GM23338 (cell line): ENCODE results near the gene NT5DC3. TPM values are rescaled to one million over a fixed set of nuclear protein-coding genes. Genes with fewer than 3 reads are reported as not detected.

ENCODE experiments used
- ATAC-seq: fragments of 200-7000 bp; cut with Tn5 transposase; 3 replicates; pipeline ENCODE4 v1.9.1; 2020
- DNase-seq: peaks from one replicate; pipeline ENCODE4 v3.0.0-alpha.2; 2015; ENCODE audit warnings: low spot score
- H2AFZ ChIP-seq: fragments of 200-600 bp; sonication (generic); 2 replicates; pipeline ENCODE4 v1.8.0; 2016; ENCODE audit warnings: antibody characterized with exemption, mild to moderate bottlenecking, moderate library complexity
- H3F3A ChIP-seq: fragments of 200-600 bp; sonication (generic); replicated peaks from 2 replicates; pipeline ENCODE4 v1.8.0; 2017; ENCODE audit warnings: antibody characterized with exemption, mixed run types, low read depth
- H3K27ac ChIP-seq: fragments of 200-600 bp; sonication (generic); 2 replicates; pipeline ENCODE4 v1.6.1; 2016; ENCODE audit warnings: low read depth
- H3K27me3 ChIP-seq: fragments of 200-600 bp; sonication (generic); 2 replicates; pipeline ENCODE4 v1.8.0; 2016; ENCODE audit warnings: mild to moderate bottlenecking, mixed run types, moderate library complexity; ENCODE audit not compliant: insufficient read depth
- H3K36me3 ChIP-seq: fragments of 200-600 bp; sonication (generic); 2 replicates; pipeline ENCODE4 v1.8.0; 2016; ENCODE audit warnings: mild to moderate bottlenecking; ENCODE audit not compliant: insufficient read depth
- H3K4me1 ChIP-seq: fragments of 200-600 bp; sonication (generic); 2 replicates; pipeline ENCODE4 v1.8.0; 2016; ENCODE audit warnings: mild to moderate bottlenecking, moderate library complexity; ENCODE audit not compliant: insufficient read depth
- H3K4me2 ChIP-seq: fragments of 200-600 bp; sonication (generic); 2 replicates; pipeline ENCODE4 v1.7.1; 2017; ENCODE audit warnings: mixed run types
- H3K4me3 ChIP-seq: fragments of 200-600 bp; sonication (generic); 2 replicates; pipeline ENCODE4 v1.6.1; 2016; ENCODE audit warnings: mixed run types
- H3K79me2 ChIP-seq: fragments of 200-600 bp; sonication (generic); replicated peaks from 2 replicates; pipeline ENCODE4 v1.8.0; 2017; ENCODE audit warnings: mild to moderate bottlenecking; ENCODE audit not compliant: insufficient read depth
- H3K9me2 ChIP-seq: fragments of 200-600 bp; sonication (generic); 2 replicates; pipeline ENCODE4 v1.8.0; 2017; ENCODE audit not compliant: insufficient read depth
- H4K20me1 ChIP-seq: fragments of 200-600 bp; sonication (generic); replicated peaks from 2 replicates; pipeline ENCODE4 v1.8.0; 2017; ENCODE audit warnings: mild to moderate bottlenecking; ENCODE audit not compliant: insufficient read depth
- H3K27ac Mint-ChIP-seq: 2 replicates; pipeline ENCODE4 v1.8.0; 2020; ENCODE audit warnings: inconsistent platforms, mild to moderate bottlenecking, moderate library complexity, mixed read lengths
- H3K27me3 Mint-ChIP-seq: 3 replicates; pipeline ENCODE4 v1.8.0; 2022; ENCODE audit warnings: low read depth, mild to moderate bottlenecking, moderate library complexity, mixed read lengths, inconsistent platforms; ENCODE audit not compliant: insufficient read depth, poor library complexity
- H3K36me3 Mint-ChIP-seq: 3 replicates; pipeline ENCODE4 v1.8.0; 2021; ENCODE audit warnings: low read depth, mild to moderate bottlenecking, inconsistent platforms, moderate library complexity, mixed read lengths
- H3K4me1 Mint-ChIP-seq: 3 replicates; pipeline ENCODE4 v1.8.0; 2020; ENCODE audit warnings: mild to moderate bottlenecking, inconsistent platforms, mixed read lengths
- H3K4me3 Mint-ChIP-seq: 3 replicates; pipeline ENCODE4 v1.8.0; 2021; ENCODE audit warnings: moderate library complexity, mild to moderate bottlenecking, inconsistent platforms, mixed read lengths
- H3K9me3 Mint-ChIP-seq: 3 replicates; pipeline ENCODE4 v1.8.0; 2020; ENCODE audit warnings: moderate library complexity, mild to moderate bottlenecking, inconsistent platforms, mixed read lengths
- CREB1 ChIP-seq: fragments of 250-450 bp; sonication (Bioruptor Pico); IDR thresholded peaks from 2 replicates; pipeline ENCODE4 v1.5.0; 2020; ENCODE audit warnings: low read depth, mild to moderate bottlenecking, moderate library complexity
- CTCF ChIP-seq, 2 experiments: fragments of 200-600 bp in 1 of 2; sonication (generic) in 1 of 2; conservative IDR thresholded peaks; 2 replicates each; pipeline versions ENCODE4 v1.5.1 to v1.6.1; 2016 to 2017; ENCODE audit warnings: antibody characterized with exemption in 2 of 2, low read depth in 2 of 2, mild to moderate bottlenecking in 2 of 2, moderate library complexity in 1 of 2
- EZH2 ChIP-seq: fragments of 200-600 bp; sonication (generic); IDR thresholded peaks from one replicate; pipeline ENCODE4 v1.8.0; 2017; ENCODE audit warnings: antibody characterized with exemption, mild to moderate bottlenecking, low read depth; ENCODE audit not compliant: unreplicated experiment
- EZH2phosphoT487 ChIP-seq: fragments of 200-600 bp; sonication (generic); IDR thresholded peaks from one replicate; pipeline ENCODE4 v1.8.1; 2018; ENCODE audit warnings: antibody characterized with exemption; ENCODE audit not compliant: unreplicated experiment
- JUNB ChIP-seq: IDR thresholded peaks from one replicate; pipeline ENCODE4 v1.6.1; 2016; ENCODE audit warnings: antibody characterized with exemption; ENCODE audit not compliant: unreplicated experiment
- NANOG ChIP-seq: IDR thresholded peaks from 2 replicates; pipeline ENCODE4 v1.6.1; 2016; ENCODE audit warnings: antibody characterized with exemption, borderline replicate concordance
- POLR2AphosphoS5 ChIP-seq: IDR thresholded peaks from 2 replicates; pipeline ENCODE4 v1.6.1; 2016; ENCODE audit warnings: antibody characterized with exemption, low read depth
- REST ChIP-seq: IDR thresholded peaks from one replicate; pipeline ENCODE4 v1.6.1; 2018; ENCODE audit warnings: antibody characterized with exemption; ENCODE audit not compliant: unreplicated experiment
- STAT1 ChIP-seq: IDR thresholded peaks from one replicate; pipeline ENCODE4 v1.6.1; 2016; ENCODE audit warnings: antibody characterized with exemption; ENCODE audit not compliant: unreplicated experiment
- ZNF114 ChIP-seq: fragments of 250-450 bp; sonication (Bioruptor Pico); IDR thresholded peaks from 2 replicates; pipeline ENCODE4 v1.5.0; 2020; ENCODE audit warnings: mild to moderate bottlenecking, moderate library complexity
- ZNF331 ChIP-seq: fragments of 250-450 bp; sonication (Bioruptor Pico); IDR thresholded peaks from 2 replicates; pipeline ENCODE4 v1.5.0; 2020; ENCODE audit warnings: low read depth, mild to moderate bottlenecking, moderate library complexity
- polyA plus RNA-seq: library from polyadenylated mRNA; unstranded; fragments of >200 nt; fragmentation: Nextera tagmentation; extraction: Ambion mirVana; gene quantifications from 2 replicates; pipeline ENCODE4 v1.2.1, GENCODE V29; 2016
- total RNA-seq: library from RNA; depleted of rRNA; stranded (reverse); fragments of >200 nt; shearing (Covaris generic); gene quantifications from 2 replicates; pipeline ENCODE4 v1.2.3, GENCODE V29; 2014
- TF ChIP-seq, protein P1 (sequence below): IDR thresholded peaks from 2 replicates; pipeline ENCODE4 v1.6.1; 2016; ENCODE audit warnings: antibody characterized with exemption

NT5DC3 gene
- total and polyA plus RNA-seq, 2 experiments from 2014 or later = 2.2 to 12.5 TPM

DNA sequence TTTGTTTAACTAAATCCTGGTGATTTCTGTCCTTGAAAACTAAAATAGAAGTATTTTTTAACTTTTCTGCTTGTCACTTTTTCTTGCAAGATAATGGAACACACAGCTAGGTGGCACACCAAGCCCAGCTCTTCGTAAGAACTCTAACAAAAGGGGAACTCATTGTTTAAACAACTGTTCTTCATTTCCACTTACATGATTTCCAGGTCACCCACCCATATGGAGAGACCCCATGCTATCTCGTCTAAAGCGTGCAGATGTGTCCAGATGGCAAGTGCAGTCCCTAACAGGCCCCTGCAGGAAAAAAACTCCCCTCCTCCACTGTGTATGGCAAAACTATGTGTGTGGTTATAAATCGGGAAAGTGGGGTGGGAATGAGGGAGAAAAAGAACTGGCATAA, 43.3 kb upstream of the NT5DC3 start:
- H3K36me3 ChIP-seq = no peaks in the 10 kb centered on the region
- H3K27me3 Mint-ChIP-seq = peaks cover 3% of the 10 kb centered on the region
- no peak overlapping the region for H3K4me3 Mint-ChIP-seq
- no peaks in the 10 kb centered on the region for H4K20me1 ChIP-seq
- peaks cover 2% of the 10 kb centered on the region; the same call in 2 of the 3 replicates for H3K4me1 Mint-ChIP-seq
- H2AFZ ChIP-seq = peak overlapping the region; percentile 70; the same call in 1 of the 2 replicates
- H3K36me3 Mint-ChIP-seq = no peaks in the 10 kb centered on the region
- H3K9me2 ChIP-seq = 0 out of 2 replicates have a peak, but pooled peaks cover 2% of the 10 kb centered on the region
- no peaks in the 10 kb centered on the region for H3F3A ChIP-seq
- no peaks in the 10 kb centered on the region for H3K79me2 ChIP-seq
- H3K9me3 Mint-ChIP-seq = 0 out of 3 replicates have a peak, but pooled peaks cover under 1% of the 10 kb centered on the region
- H3K4me3 ChIP-seq = no peak overlapping the region
- no peak overlapping the region for H3K27ac Mint-ChIP-seq
- no peaks in the 10 kb centered on the region for H3K4me1 ChIP-seq
- ATAC-seq = no peak
- no peak overlapping the region for H3K4me2 ChIP-seq
- H3K27ac ChIP-seq = no peak overlapping the region
- peak; percentile 55 for DNase-seq
- no peaks in the 10 kb centered on the region for H3K27me3 ChIP-seq
- no peak for TF ChIP-seq REST
- TF ChIP-seq CTCF (conservative IDR thresholded peaks at IDR 0.05; ENCODE audit: low read depth in 2 of 2) = peak; percentile 58 to 67
- TF ChIP-seq, protein P1, sequence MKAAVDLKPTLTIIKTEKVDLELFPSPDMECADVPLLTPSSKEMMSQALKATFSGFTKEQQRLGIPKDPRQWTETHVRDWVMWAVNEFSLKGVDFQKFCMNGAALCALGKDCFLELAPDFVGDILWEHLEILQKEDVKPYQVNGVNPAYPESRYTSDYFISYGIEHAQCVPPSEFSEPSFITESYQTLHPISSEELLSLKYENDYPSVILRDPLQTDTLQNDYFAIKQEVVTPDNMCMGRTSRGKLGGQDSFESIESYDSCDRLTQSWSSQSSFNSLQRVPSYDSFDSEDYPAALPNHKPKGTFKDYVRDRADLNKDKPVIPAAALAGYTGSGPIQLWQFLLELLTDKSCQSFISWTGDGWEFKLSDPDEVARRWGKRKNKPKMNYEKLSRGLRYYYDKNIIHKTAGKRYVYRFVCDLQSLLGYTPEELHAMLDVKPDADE = no peak

GRCh38 chr12:103883908-103884307, 42.9 kb upstream of the NT5DC3 start:
- Histone ChIP-seq H3K36me3 (no peaks in the 10 kb centered on the region), H3K27ac (no peak overlapping the region), H2AFZ (no peak overlapping the region), H3K9me2 (0 out of 2 replicates have a peak, but pooled peaks cover 2% of the 10 kb centered on the region), H3K4me2 (no peak overlapping the region), H3K4me1 (no peaks in the 10 kb centered on the region), H3K79me2 (no peaks in the 10 kb centered on the region), H3F3A (no peaks in the 10 kb centered on the region), H3K4me3 (no peak overlapping the region), H3K27me3 (no peaks in the 10 kb centered on the region), H4K20me1 (no peaks in the 10 kb centered on the region)
- H3K27ac Mint-ChIP-seq = no peak overlapping the region
- H3K4me3 Mint-ChIP-seq = no peak overlapping the region
- peaks cover 3% of the 10 kb centered on the region for H3K27me3 Mint-ChIP-seq
- no peak for ATAC-seq
- peaks cover 2% of the 10 kb centered on the region; the same call in 2 of the 3 replicates for H3K4me1 Mint-ChIP-seq
- no peaks in the 10 kb centered on the region for H3K36me3 Mint-ChIP-seq
- no peaks in the 10 kb centered on the region for H3K9me3 Mint-ChIP-seq
- DNase-seq = no peak
- no peak for TF ChIP-seq NANOG
- TF ChIP-seq CREB1 = no peak
- TF ChIP-seq, protein P1 = no peak
- TF ChIP-seq POLR2AphosphoS5 = no peak
- no peak for TF ChIP-seq ZNF114
- no peak for TF ChIP-seq CTCF (conservative IDR thresholded peaks at IDR 0.05; ENCODE audit: low read depth in 2 of 2)
- TF ChIP-seq STAT1 = no peak
- no peak for TF ChIP-seq ZNF331 (CRISPR knock-in tag)
- TF ChIP-seq JUNB = no peak
- no peak for TF ChIP-seq EZH2phosphoT487
- no peak for TF ChIP-seq EZH2
